HG03439 (cell line): ENCODE results near the gene MTMR2.

Source experiments
- ATAC-seq: cut with Tn5 transposase; IDR thresholded peaks from one replicate; pipeline ENCODE4 v1.9.1; 2021; ENCODE audit warnings: mild to moderate bottlenecking, moderate library complexity; ENCODE audit not compliant: unreplicated experiment

The MTMR2 gene

GRCh38 chr11:95918720-95919119 lies 5.2 kb downstream of the MTMR2 start:
- no peak for ATAC-seq

DNA sequence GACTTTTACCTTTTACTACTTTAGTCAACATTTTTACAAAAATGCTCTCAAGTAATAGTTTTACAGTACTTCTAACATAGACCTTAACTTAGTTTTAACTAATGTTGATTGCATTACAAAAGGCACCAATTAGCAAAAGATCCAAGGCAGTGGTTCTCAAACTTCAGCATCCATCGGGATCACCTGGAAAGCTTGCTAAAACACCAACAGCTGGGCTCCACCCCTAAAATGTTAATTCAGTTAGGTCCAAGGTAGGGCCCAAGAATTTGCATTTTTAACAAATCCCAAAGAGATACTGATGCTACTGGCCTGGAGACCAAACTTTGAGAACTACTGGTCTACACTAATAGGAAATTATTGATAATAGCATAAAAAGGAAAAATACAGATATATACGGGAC lies 5.9 kb downstream of the MTMR2 start:
- no peak for ATAC-seq

DNA sequence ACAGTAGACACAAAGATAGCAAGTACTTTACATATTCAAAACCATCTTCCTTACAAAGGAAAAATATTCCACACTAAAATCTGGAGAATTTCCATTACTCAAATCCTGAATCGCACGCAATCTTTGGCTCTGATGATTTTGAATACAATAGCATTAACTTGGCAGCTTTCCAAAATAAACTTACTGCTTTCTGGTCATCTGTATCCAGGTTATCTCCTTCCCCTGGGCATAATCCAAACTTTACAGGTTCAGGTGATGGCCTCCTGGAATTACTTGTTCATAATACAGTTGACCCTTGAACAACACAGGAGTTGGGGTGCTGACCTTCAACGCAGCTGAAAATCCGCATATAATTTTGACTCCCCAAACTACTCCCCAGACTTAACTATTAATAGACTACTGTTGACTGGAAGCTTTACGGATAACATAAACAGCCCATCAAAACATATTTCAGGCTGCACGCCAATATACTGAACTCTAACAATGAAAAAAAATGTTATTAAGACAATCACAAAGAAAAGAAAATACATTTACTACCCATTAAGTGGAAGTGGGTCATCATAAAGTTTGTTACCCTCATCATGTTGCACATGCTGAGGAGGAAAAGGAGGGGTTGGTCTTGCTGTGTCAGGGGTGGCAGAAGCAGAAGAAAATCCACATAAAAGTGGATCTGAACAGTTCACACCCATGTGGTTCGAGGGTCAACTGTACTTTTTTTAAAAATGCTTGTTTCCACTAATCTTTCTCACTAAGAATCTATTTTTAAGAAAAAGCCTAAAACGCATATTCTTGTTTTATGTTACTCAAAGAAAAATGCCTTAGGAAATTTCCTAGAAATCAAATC lies 6.5 kb downstream of the MTMR2 start:
- no peak for ATAC-seq

GRCh38 chr11:95916049-95916448 lies 7.9 kb downstream of the MTMR2 start:
- no peak for ATAC-seq

DNA sequence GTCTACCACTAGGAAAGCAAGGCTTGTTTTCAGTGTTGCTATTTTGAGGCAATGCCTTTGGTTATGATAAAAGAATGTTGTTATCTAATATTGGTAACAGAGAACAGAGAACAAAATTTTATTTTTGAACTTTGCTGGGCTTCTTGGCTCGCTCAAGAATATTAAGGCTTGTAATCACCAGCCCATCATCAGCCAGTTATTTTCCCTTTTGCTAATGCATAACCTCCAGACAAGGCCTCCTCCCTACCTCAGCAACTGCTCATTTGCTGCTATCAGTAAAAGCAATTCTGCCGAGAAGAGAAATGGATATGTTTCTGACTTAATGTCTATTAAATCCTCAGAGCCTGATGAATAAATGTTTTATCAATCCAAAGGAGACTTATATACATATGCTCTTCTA lies 8.9 kb downstream of the MTMR2 start:
- no peak for ATAC-seq

DNA sequence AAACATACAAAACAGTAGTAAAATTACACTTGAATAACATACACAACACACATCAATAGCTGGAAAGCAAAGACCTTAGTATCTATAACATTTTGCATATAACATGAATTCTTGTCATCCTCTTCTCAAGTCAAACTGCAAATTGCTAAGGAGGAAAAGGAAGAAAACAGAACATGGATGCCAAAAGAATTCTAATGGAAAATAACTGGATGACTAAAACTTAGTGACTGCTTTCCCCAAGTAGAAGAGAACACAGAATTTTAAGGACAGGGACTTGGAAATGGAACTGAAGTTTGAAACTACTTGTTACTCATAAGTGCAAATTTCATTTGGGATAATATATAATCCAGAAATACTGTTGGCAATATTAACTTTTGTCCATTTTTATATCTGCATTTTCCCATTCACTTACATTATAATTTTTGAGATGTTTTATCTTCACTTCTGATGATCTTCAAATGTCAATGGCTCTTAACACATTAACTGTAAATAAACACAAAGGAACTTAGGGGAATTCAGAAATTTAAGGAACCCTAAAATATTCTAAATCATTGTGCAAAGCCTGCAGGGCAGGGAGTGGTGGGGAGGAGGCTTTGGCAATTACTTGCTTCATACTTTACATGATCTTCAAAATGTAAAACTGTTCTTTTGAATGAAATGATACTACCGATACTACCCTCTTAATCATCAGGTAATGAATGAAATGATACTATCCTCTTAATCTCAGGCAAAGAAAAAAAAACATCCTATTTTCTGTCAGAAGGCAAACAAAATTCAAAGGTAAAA lies 9.9 kb downstream of the MTMR2 start:
- ATAC-seq: no peak

DNA sequence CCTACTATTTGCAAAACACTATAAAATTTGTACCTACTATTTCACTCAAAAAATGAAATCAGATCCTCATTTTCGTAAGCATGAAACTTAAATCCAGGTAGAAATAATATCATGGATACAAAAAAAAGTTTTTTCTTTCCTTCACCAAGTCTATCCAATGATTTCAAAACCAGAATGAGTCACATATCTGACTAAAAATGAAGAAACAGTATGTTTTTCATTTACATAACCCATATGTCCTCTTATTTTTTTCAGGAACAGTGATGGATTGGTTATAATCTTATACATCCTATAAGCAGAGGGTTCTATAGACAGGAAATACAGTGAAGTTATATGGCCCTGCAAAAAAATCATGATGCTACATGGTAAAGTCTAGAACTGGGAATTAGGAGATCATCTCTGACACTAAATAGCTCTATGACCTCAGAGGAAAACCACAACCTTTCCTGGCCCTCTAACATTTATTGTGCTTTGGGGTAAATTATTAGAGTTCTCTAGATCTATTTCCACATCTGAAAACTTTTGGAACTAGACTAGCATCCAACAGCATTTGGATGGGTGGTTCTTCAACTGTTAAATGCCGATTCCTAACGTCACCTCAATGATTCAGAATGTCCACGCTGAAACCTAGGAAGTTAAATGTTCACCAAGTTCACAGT lies 10.9 kb downstream of the MTMR2 start:
- ATAC-seq: no peak

- no peak for ATAC-seq
Measured at GRCh38 chr11:95911369-95911759, 12.5 kb downstream of the MTMR2 start.

DNA sequence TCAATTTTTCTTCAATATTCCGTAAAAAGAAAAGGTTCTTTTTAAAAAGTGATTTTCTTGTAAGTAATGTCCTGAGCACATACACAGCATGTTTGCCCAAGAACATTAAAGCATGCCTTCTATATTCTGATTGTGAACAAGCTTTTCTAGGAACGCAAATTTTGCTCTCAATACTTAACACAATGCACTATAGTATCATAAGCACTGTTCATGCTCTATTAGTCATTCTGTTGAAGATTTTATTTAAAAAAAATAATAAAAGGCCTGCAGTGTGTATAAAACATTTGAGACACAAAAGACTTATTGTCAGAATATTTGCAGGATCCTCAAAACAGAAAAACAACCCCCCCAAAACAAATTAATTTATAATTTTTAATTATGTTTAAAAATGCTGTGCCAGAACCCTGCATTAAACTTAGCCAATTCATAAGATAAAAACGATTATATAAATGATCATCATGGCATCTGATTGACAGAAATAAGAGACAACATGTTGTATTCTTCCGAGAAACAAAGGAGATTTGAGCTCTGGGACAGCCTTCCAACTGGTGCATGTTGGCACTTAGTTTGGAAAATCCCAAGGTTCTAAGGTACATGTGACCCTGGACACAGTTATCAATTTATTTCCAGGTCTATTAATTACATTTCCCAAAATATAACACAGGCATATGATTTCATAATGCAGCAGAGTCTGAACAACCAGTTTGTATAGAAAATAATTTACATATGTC lies 13.1 kb downstream of the MTMR2 start:
- no peak for ATAC-seq

DNA sequence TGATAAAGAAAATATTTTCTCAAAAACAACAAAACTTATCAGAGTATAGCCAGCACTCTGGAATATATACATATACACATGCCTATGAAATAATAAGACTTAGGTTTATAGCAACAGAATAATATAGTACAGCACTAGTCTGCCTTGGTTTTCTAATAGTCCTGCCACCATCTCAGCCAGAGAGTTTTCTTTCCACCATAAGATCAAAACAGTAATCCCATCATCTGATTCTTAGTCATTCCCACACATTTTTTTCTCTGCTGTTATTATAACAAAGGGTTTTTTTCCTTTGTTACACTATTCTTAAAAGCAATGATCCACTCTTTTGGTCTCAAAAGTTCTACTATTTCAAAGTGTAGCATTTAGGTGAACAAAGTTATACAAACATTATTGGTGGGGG lies 15.1 kb downstream of the MTMR2 start:
- no peak for ATAC-seq

- ATAC-seq: no peak
Measured at GRCh38 chr11:95907476-95907875, 16.4 kb downstream of the MTMR2 start.

DNA sequence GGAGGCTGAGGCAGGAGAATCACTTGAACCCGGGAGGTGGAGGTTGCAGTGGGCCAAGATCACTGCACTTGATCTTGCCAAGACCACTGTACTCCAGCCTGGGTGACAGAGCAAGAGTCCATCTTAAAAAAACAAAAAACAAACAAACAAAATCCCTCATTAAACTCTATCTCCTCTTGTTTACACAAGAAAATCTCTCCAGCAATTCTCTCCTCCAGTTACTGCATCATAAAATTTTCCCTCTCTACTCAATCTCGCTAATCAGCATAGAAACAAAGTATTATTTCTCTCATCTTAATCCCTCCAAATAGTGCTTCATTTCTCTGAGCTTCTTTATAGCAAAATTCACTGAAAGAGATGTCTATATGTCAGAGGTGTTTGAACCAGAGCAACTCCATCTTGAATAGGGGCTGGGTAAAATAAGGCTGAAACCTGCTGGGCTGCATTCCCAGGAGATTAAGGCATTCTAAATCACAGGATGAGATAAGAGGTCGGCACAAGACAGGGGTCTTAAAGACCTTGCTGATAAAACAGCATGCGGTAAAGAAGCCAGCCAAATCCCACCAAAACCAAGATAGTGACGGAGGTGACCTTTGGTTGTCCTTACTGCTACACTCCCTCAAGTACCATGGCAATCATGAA lies 19.8 kb downstream of the MTMR2 start:
- ATAC-seq: no peak

- no peak for ATAC-seq
Measured at GRCh38 chr11:95898782-95899181, 25.1 kb downstream of the MTMR2 start.

GRCh38 chr11:95897731-95898130 lies 26.2 kb downstream of the MTMR2 start:
- ATAC-seq: no peak

- ATAC-seq: no peak
Measured at GRCh38 chr11:95895815-95896214, 28.1 kb downstream of the MTMR2 start.

DNA sequence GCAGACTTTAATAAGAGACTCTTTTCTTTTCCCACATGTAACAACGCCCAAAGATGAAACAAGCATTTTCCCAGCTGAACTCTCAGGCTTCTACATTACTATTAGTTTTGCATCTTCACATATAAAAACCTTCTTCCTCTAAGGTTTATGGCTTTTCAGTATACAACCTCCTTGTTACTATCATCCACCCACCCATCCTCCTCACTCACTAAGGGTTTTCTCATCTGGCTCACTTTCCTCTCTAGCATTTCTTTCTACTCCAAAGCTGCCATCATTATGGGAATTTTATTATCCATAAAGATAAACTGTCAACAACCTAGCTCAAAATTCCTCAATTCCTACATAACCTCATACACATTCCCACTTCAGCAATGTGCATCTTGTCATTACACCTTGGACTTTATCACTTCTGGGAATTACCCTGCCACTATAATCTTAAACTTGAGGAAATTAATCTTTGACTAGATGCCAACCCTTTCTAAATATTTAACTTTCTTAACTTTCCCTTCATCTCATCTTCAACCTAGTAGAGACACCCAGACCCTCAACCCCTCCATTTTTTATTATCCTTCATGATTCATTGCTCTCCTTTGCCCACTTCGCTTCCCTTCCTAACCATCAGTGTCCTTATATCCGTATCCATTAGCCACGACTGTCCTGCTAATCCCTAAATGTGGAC lies 30.9 kb downstream of the MTMR2 start:
- ATAC-seq: no peak

- ATAC-seq: no peak
Measured at GRCh38 chr11:95892492-95892891, 31.4 kb downstream of the MTMR2 start.

DNA sequence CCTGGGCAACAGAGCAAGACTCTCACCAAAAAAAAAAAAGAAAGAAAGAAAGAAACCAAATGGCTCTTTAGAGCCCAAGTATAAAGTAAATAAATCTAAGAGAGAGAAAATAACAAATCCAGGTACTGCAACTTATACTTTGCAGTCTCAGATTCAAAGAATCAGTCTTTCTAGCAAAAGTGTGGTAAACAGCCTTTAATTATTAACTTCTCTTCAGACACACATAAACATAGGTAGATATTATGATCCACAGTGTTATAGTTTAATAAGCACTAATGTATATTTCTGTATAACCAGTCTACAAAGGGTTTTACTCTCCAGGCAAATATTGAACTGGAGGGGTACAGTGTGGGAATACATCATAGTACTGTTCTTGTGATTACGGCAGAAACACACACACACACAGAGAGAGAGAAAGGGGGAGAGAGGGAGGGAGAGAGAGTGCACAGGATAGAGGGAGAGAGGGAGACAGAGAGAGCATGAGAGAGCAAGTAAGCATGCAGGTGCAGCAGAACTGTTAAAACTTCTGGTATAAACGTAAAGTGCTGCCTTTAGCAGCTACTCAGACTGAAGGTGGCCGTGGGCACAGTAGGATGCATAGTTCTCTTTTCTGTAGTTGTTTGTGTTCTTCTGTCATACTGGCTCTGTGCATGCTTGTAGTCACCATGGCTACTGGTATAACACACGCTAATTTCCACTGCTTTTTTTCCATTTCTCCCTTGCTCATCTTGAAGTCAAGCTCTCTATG lies 32.3 kb downstream of the MTMR2 start:
- no peak for ATAC-seq

DNA sequence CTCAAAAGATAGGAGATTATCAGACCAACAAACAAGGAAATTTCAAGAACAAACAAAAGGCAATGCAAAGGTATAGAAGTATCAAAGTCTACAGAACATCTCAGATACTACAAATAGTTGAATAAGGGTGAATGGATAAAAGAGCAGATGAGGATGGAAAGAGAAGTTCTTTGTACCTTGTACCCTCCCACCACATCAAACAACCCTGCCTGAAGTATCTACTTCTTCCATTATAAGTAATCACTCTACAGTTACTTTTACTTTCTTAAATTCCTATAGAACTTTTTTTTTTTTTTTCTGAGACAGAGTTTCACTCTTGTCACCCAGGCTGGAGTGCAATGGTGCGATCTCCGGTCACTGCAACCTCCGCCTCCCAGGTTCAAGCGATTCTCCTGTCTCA lies 35.1 kb downstream of the MTMR2 start:
- no peak for ATAC-seq
